ENCODE measurements around the gene SUN1. TPM values are rescaled to one million over a fixed set of nuclear protein-coding genes. Genes with fewer than 3 reads are reported as not detected.
"Not testable (repeated sequence)": the region's sequence is repeated elsewhere in the genome, so short reads cannot be mapped to it uniquely, and the experiment has no call there.

The SUN1 gene
- total and polyA plus RNA-seq, 5 donors = 86.9 to 163 (median 139) TPM

DNA sequence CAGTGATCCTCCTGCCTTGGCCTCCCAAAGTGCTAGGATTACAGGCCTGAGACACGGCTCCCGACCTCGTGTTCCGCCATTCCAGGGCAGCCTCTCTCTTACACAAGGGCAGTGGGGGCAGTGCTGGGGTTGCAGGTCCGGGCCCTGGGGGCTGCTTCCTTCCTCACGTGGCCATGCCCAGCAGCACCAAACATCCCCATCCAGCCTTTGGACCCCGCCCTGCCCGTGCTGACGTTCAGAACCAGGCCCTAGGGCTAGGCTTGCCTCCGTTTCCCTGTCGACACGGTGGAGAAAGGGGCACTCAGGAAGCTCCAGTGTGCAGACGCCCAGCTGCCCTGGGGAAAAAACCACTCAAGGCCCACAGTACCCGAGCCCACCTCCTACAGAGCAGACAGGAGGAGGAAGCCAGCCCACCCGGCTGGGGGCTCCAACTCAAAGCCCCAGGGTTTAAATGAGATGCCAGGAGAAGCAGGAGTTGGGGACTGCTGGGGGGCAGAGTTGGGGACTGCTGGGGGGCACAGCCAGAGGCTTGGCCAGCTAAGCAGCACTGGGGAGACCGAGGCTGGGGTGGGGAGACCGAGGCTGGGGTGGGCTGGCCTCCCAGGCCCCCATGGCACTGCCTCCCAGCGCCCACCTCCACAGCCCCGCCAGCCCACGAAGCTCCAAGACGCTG, 86.3 kb downstream of the SUN1 start:
- peak; percentile 7 to 46 (median 29) for DNase-seq
- Histone ChIP-seq H3K4me1 (ENCODE audit: control insufficient read depth, insufficient read depth, low read length) (no peaks in the 10 kb centered on the region), H3K9me3 (ENCODE audit: control insufficient read depth, low read length) (no peaks in the 10 kb centered on the region), H3K4me3 (ENCODE audit: low read length) (no peak overlapping the region), H3K27ac (ENCODE audit: low read length) (no peak overlapping the region), H3K27me3 (ENCODE audit: control insufficient read depth, insufficient read depth) (no peaks in the 10 kb centered on the region)
- intact Hi-C loops (cut with DNase I) = loop anchor here in 1 of 4 donors (10.0 kb wide), 1 partner anchor 146 kb away; no protein-coding TSS in a partner anchor
- WGBS = 83% methylated on average over 21 of the region's 21 CpGs
- no peak for ATAC-seq

DNA sequence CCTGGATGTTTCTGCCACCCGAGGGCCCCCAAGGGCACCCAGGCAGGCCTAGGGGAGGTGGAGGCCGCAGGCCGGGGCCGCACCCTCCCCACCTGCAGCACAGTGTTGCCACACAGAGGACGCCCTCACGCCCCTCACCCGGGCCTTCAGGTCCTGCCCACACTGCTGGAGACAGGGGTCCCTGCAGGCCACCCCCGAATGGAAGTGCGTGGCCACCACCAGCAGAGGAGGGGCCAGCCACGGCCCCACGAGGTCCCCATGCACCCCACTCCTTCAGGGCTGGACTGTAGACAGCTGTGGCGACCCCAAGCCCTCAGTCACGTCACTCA, 86.8 kb downstream of the SUN1 start:
- intact Hi-C loops (cut with DNase I) = loop anchor here in 1 of 4 donors (10.0 kb wide), 1 partner anchor 146 kb away; no protein-coding TSS in a partner anchor
- no peaks in the 10 kb centered on the region for H3K9me3 ChIP-seq (ENCODE audit: control insufficient read depth, low read length)
- no peak overlapping the region for H3K4me3 ChIP-seq (ENCODE audit: low read length)
- no peak for ATAC-seq
- DNase-seq = peak; percentile 10 to 48 (median 23)
- H3K27ac ChIP-seq (ENCODE audit: low read length) = no peak overlapping the region
- no peaks in the 10 kb centered on the region for H3K27me3 ChIP-seq (ENCODE audit: control insufficient read depth, insufficient read depth)
- WGBS = 89% methylated on average over 13 of the region's 13 CpGs
- no peaks in the 10 kb centered on the region for H3K4me1 ChIP-seq (ENCODE audit: control insufficient read depth, insufficient read depth, low read length)

DNA sequence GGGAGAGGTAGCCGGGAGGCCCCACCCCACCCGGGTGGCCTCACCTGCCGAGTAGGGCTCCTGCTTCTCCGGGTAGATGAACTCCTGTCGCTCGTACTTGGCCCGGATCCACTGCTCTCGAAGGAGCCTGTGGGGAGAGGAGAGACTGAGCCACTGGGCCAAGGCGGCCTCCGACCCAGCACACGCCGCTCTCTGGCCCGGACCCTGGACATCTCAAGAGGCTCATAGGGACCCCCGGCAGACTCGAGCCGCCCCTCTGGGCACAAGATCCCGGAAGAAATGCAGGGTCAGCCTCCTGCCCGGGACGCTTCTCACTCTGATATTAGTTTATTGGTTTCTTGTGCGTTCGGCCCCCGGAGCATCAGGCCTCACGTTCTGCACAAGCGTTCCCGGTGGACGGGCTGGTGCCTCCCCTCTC, 87.7 kb downstream of the SUN1 start:
- H3K27me3 ChIP-seq (ENCODE audit: control insufficient read depth, insufficient read depth) = no peaks in the 10 kb centered on the region
- no peak overlapping the region for H3K4me3 ChIP-seq (ENCODE audit: low read length)
- DNase-seq (peak; percentile 6 to 49 (median 26)), ATAC-seq (no peak)
- H3K27ac ChIP-seq (ENCODE audit: low read length) = no peak overlapping the region
- no peaks in the 10 kb centered on the region for H3K9me3 ChIP-seq (ENCODE audit: control insufficient read depth, low read length)
- peaks cover 1% of the 10 kb centered on the region for H3K4me1 ChIP-seq (ENCODE audit: control insufficient read depth, insufficient read depth, low read length)
- 88% methylated on average over 26 of the region's 26 CpGs for WGBS
- intact Hi-C loops (cut with DNase I) = loop anchor here in 1 of 4 donors (10.0 kb wide), 1 partner anchor 145 kb away; no protein-coding TSS in a partner anchor

DNA sequence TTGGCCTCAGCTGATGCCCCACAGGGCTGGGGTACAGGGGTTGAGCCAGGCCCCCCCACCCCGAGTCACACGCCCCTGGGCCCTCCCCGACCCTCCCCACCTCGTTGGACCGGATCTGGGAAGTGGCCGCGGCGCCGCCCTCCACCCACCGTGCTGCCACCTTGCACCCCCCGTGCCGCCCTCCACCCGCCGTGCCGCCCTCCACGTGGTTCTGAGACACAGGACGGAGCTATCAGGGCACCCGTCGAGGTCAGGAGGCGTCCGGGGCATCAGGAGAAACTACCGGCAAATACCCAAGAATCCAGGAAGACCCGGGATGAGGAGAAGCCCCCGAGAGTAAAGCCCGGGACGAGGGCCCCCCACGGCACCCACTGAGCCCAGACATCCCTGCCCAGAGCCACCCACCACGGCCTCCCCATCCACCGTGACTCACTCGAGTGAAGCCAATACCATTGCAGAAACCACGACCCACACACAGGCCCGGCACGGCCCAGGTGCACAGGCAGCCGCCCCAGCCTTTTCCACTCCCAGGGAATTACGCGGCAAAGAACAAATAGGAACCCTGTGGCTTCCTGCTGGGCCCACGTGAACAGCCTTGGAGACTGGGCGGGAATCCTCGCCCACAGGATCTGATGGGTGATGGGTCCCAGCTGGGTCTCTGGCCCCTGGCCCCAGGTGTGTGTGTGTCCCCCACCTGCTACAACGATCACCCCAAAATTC, 88.2 kb downstream of the SUN1 start:
- WGBS = 85% methylated on average over 40 of the region's 40 CpGs
- no peak for ATAC-seq
- intact Hi-C loops (cut with DNase I) = no loop called here
- no peak overlapping the region for H3K4me3 ChIP-seq (ENCODE audit: low read length)
- no peaks in the 10 kb centered on the region for H3K9me3 ChIP-seq (ENCODE audit: control insufficient read depth, low read length)
- H3K27ac ChIP-seq (ENCODE audit: low read length) = no peak overlapping the region
- H3K4me1 ChIP-seq (ENCODE audit: control insufficient read depth, insufficient read depth, low read length) = peaks cover 1% of the 10 kb centered on the region
- H3K27me3 ChIP-seq (ENCODE audit: control insufficient read depth, insufficient read depth) = no peaks in the 10 kb centered on the region
- DNase-seq = peak; percentile 16 to 55 (median 40)

GRCh38 chr7:921071-921461, 88.8 kb downstream of the SUN1 start:
- peaks cover 1% of the 10 kb centered on the region for H3K4me1 ChIP-seq (ENCODE audit: control insufficient read depth, insufficient read depth, low read length)
- DNase-seq (peak; percentile 5 to 42 (median 33)), ATAC-seq (no peak)
- no peaks in the 10 kb centered on the region for H3K9me3 ChIP-seq (ENCODE audit: control insufficient read depth, low read length)
- H3K27ac ChIP-seq (ENCODE audit: low read length) = no peak overlapping the region
- 93% methylated on average over 15 of the region's 15 CpGs for WGBS
- H3K27me3 ChIP-seq (ENCODE audit: control insufficient read depth, insufficient read depth) = no peaks in the 10 kb centered on the region
- no peak overlapping the region for H3K4me3 ChIP-seq (ENCODE audit: low read length)
- intact Hi-C loops (cut with DNase I) = no loop called here

DNA sequence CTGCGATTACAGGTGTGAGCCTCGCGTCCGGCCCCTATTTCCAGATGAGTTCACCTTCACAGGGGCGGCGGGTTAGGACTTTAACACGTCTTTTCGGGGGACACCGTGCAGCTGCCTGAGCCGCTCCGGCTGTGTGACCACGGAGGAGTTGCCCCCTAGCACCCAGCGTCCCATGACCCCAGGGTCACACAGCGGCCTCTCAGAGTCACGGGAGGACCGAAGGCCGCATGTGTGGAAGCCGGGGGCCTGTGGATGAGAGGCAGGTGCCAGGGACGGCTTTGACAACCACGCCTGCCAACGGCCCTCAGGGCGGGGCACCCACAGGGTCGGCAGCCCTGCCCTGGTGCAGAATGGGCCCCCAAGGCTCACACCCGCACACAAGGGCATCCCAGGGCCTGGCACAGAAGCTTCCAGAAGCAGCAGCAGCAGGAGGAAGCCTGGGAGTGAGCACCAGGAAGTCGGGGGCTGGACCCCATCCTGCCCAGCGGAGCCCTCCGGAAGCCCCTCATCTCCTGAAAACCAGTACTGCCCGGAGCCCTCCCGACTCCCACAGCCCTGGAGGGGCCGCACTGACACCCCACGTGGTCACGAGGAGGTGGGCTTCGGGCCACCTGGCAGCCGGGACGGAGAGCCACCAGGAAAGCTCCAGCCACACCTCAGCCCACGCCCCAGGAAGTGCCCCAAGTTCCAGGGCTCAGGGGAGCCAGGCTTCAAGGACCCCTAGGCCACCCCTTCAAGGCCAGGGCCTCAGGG, 89.5 kb downstream of the SUN1 start:
- DNase-seq = peak; percentile 11 to 54 (median 45)
- intact Hi-C loops (cut with DNase I) = no loop called here
- no peak overlapping the region for H3K4me3 ChIP-seq (ENCODE audit: low read length)
- no peaks in the 10 kb centered on the region for H3K9me3 ChIP-seq (ENCODE audit: control insufficient read depth, low read length)
- peaks cover 1% of the 10 kb centered on the region for H3K4me1 ChIP-seq (ENCODE audit: control insufficient read depth, insufficient read depth, low read length)
- no peak for ATAC-seq
- no peaks in the 10 kb centered on the region for H3K27me3 ChIP-seq (ENCODE audit: control insufficient read depth, insufficient read depth)
- WGBS = 64% methylated on average over 36 of the region's 36 CpGs
- no peak overlapping the region for H3K27ac ChIP-seq (ENCODE audit: low read length)

DNA sequence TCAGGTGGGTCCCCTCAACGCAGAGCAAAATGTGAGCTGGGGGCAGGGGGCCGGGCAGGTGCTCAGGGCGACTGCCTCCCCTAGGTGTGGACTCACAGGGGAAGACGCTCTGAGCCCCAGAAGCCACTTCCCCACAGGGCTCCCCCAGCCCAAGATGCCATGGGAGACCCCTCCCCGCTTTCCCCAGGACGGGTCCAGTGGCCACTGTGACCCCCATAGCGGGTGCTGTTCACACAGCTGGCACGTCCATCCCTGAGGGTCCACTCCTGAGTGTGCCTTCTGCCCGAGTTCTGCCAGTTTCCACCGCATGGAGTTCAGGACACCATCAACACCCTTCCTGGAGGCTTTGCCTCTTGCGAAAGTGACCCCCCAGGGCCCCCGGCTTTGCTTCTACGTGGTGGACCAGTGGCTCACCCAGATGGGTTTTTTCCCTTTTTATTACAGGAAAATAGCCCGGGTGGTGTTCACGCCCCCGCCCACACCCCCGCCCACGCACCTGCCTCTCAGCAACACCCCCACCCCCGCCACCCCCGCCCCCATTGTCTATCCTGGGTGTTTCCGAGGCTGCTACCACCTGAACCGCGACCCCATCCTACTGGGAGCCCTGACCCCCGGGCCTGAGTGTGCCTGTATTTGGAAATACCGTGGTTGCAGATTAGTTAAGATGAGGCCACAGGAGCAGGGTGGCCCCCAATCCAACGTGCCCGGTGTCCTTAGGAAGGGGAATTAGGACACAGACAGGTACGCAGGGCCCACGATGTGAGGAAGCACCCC, 90.2 kb downstream of the SUN1 start:
- H3K27me3 ChIP-seq (ENCODE audit: control insufficient read depth, insufficient read depth) = no peaks in the 10 kb centered on the region
- H3K27ac ChIP-seq (ENCODE audit: low read length) = no peak overlapping the region
- intact Hi-C loops (cut with DNase I) = no loop called here
- H3K9me3 ChIP-seq (ENCODE audit: control insufficient read depth, low read length) = no peaks in the 10 kb centered on the region
- H3K4me1 ChIP-seq (ENCODE audit: control insufficient read depth, insufficient read depth, low read length) = peaks cover 1% of the 10 kb centered on the region
- 70% methylated on average over 29 of the region's 29 CpGs for WGBS
- no peak for ATAC-seq
- DNase-seq = peak; percentile 12 to 58 (median 43)
- H3K4me3 ChIP-seq (ENCODE audit: low read length) = no peak overlapping the region

DNA sequence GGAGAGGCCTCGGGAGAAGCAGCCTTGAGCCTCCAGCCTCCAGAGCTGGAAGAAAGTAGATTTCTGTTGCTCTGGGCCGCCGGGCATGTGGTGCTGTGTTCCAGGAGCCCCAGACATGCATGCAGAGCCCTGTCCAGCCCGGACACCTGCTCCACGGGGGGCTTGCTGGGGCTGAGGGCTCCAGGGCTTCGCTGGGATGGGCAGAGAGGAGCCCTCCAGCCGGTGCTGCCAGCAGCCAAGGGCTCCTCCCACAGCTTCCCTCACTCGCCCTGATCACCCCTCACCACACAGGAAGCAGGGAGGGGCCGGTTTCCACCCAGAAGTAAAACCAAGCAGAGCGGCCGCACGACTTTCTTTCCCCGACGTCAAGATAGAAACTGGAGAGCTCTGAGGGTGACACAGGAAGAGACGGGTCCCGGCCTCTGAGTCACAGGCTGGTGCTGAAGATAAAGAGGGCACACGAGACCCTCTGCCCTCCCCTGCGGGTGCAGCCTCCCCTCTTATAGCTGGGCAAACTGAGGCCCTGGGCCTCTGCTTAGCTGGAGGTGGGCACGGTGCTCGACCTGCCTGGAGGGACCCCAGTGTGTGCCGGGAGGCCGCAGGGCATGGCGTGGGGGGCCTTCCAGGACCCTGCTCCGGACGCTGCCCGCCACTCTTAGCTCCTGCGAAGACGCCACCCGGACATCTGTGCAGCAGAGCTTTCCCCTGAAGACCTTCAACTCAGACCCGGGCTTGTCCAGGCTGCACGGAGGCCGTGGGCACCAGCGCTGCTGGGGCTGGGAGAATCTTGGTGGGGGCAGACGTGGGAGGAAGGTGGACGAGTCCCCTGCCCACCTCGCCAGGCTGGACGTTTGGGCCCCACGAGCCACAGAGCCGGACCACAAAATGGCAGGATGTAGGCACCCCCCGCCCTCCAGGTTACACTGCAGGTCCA, 91.1 kb downstream of the SUN1 start:
- DNase-seq (peak; percentile 76 to 86 (median 86)), ATAC-seq (peak; percentile 47 to 72)
- Histone ChIP-seq H3K27me3 (ENCODE audit: control insufficient read depth, insufficient read depth) (no peaks in the 10 kb centered on the region), H3K4me1 (ENCODE audit: control insufficient read depth, insufficient read depth, low read length) (peaks cover 1% of the 10 kb centered on the region), H3K27ac (ENCODE audit: low read length) (no peak overlapping the region), H3K9me3 (ENCODE audit: control insufficient read depth, low read length) (no peaks in the 10 kb centered on the region), H3K4me3 (ENCODE audit: low read length) (no peak overlapping the region)
- intact Hi-C loops (cut with DNase I) = no loop called here
- 53% methylated on average over 40 of the region's 40 CpGs for WGBS

DNA sequence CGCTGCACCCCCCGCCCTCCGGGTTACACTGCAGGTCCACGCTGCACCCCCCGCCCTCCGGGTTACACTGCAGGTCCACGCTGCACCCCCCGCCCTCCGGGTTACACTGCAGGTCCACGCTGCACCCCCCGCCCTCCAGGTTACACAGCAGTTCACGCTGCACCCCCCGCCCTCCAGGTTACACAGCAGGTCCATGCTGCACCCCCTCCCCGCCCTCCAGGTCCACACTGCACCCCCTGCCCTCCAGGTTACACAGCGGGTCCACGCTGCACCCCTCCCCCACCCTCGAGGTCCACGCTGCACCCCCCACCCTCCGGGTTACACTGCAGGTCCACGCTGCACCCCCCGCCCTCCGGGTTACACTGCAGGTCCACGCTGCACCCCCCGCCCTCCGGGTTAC, 91.8 kb downstream of the SUN1 start:
- intact Hi-C loops (cut with DNase I); H3K27ac ChIP-seq (ENCODE audit: low read length); H3K27me3 ChIP-seq (ENCODE audit: control insufficient read depth, insufficient read depth); H3K4me1 ChIP-seq (ENCODE audit: control insufficient read depth, insufficient read depth, low read length); H3K4me3 ChIP-seq (ENCODE audit: low read length); H3K9me3 ChIP-seq (ENCODE audit: control insufficient read depth, low read length); ATAC-seq: not testable (repeated sequence)
- 76% methylated on average over 19 of the region's 25 CpGs for WGBS
- DNase-seq = peak; percentile 7 to 66 (median 56)

Measured in right cardiac atrium (tissue), 5 donors.